H9 (cell line): Measurements from ENCODE around the gene OXCT1. TPM values are rescaled to one million over a fixed set of nuclear protein-coding genes. Genes with fewer than 3 reads are reported as not detected.

Experiments used
- DNase-seq: peaks from one replicate; pipeline ENCODE4 v3.0.0-alpha.2; 2017
- H2AFZ ChIP-seq: one replicate; pipeline ENCODE4 v1.6.1; 2013; ENCODE audit warnings: mild to moderate bottlenecking, low read length, control low read depth, moderate library complexity
- H2AK5ac ChIP-seq: 2 replicates; pipeline ENCODE4 v1.6.1; 2013; ENCODE audit warnings: low read length, control low read depth, mixed read lengths; ENCODE audit not compliant: insufficient read length
- H2BK120ac ChIP-seq: one replicate; pipeline ENCODE4 v1.6.1; 2013; ENCODE audit warnings: low read depth, mild to moderate bottlenecking, low read length, control low read depth, inconsistent platforms; ENCODE audit not compliant: poor library complexity, severe bottlenecking
- H2BK12ac ChIP-seq: 2 replicates; pipeline ENCODE4 v1.6.1; 2013; ENCODE audit warnings: low read length, control low read depth, mixed read lengths, low read depth; ENCODE audit not compliant: insufficient read length
- H2BK15ac ChIP-seq: 2 replicates; pipeline ENCODE4 v1.6.1; 2013; ENCODE audit warnings: low read depth, low read length, control low read depth
- H2BK20ac ChIP-seq: one replicate; pipeline ENCODE4 v1.6.1; 2013; ENCODE audit warnings: low read depth, mild to moderate bottlenecking, low read length, control low read depth, inconsistent platforms; ENCODE audit not compliant: poor library complexity, severe bottlenecking
- H2BK5ac ChIP-seq: 2 replicates; pipeline ENCODE4 v1.6.1; 2013; ENCODE audit warnings: low read length, control low read depth, mixed read lengths; ENCODE audit not compliant: insufficient read length
- H3K14ac ChIP-seq: 2 replicates; pipeline ENCODE4 v1.6.1; 2013; ENCODE audit warnings: low read length, control low read depth; ENCODE audit not compliant: insufficient read depth
- H3K18ac ChIP-seq: 2 replicates; pipeline ENCODE4 v1.6.1; 2013; ENCODE audit warnings: low read depth, mild to moderate bottlenecking, mixed read lengths, low read length, control low read depth; ENCODE audit not compliant: insufficient read length
- H3K23ac ChIP-seq: 2 replicates; pipeline ENCODE4 v1.6.1; 2013; ENCODE audit warnings: low read length, control low read depth, mixed read lengths, low read depth; ENCODE audit not compliant: insufficient read length
- H3K23me2 ChIP-seq: 2 replicates; pipeline ENCODE4 v1.6.1; 2013; ENCODE audit warnings: low read depth, mild to moderate bottlenecking, mixed read lengths, low read length, control low read depth; ENCODE audit not compliant: insufficient read length, poor library complexity, severe bottlenecking
- H3K27ac ChIP-seq: 2 replicates; pipeline ENCODE4 v1.5.1; 2013; ENCODE audit warnings: low read length, control low read depth, mixed read lengths, low read depth; ENCODE audit not compliant: insufficient read length
- H3K27me3 ChIP-seq: 2 replicates; pipeline ENCODE4 v1.6.1; 2013; ENCODE audit warnings: low read length, control low read depth, inconsistent platforms; ENCODE audit not compliant: insufficient read depth
- H3K4ac ChIP-seq: 2 replicates; pipeline ENCODE4 v1.6.1; 2013; ENCODE audit warnings: low read depth, mild to moderate bottlenecking, control low read depth, inconsistent platforms, low read length, moderate library complexity
- H3K4me1 ChIP-seq: 2 replicates; pipeline ENCODE4 v1.6.1; 2013; ENCODE audit warnings: low read length, control low read depth, inconsistent platforms; ENCODE audit not compliant: insufficient read depth
- H3K4me2 ChIP-seq: 2 replicates; pipeline ENCODE4 v1.6.1; 2013; ENCODE audit warnings: low read length, control low read depth, mixed read lengths; ENCODE audit not compliant: insufficient read length, insufficient read depth
- H3K56ac ChIP-seq: 2 replicates; pipeline ENCODE4 v1.6.1; 2013; ENCODE audit warnings: low read depth, mild to moderate bottlenecking, mixed read lengths, low read length, control low read depth; ENCODE audit not compliant: insufficient read length
- H3K79me1 ChIP-seq: 2 replicates; pipeline ENCODE4 v1.6.1; 2013; ENCODE audit warnings: low read depth, mild to moderate bottlenecking, moderate library complexity, low read length, control low read depth, inconsistent platforms; ENCODE audit not compliant: insufficient read depth, poor library complexity, severe bottlenecking
- H3K79me2 ChIP-seq: 2 replicates; pipeline ENCODE4 v1.6.1; 2013; ENCODE audit warnings: low read length, control low read depth, inconsistent platforms; ENCODE audit not compliant: insufficient read depth
- H3K9ac ChIP-seq: 2 replicates; pipeline ENCODE4 v1.6.1; 2013; ENCODE audit warnings: low read length, control low read depth, mixed read lengths; ENCODE audit not compliant: insufficient read length; ENCODE audit errors: extremely low read depth
- H3K9me3 ChIP-seq: one replicate; pipeline ENCODE4 v1.6.1; 2013; ENCODE audit warnings: low read depth, low read length, inconsistent platforms; ENCODE audit not compliant: control insufficient read depth
- H3T11ph ChIP-seq: one replicate; pipeline ENCODE4 v1.6.1; 2013; ENCODE audit warnings: mild to moderate bottlenecking, low read length, control low read depth, inconsistent platforms
- H4K20me1 ChIP-seq: one replicate; pipeline ENCODE4 v1.6.1; 2013; ENCODE audit not compliant: control insufficient read depth, insufficient read length, insufficient read depth
- H4K5ac ChIP-seq: 2 replicates; pipeline ENCODE4 v1.6.1; 2013; ENCODE audit warnings: low read depth, mild to moderate bottlenecking, mixed read lengths, low read length, control low read depth; ENCODE audit not compliant: insufficient read length
- H4K8ac ChIP-seq: replicated peaks from 2 replicates; pipeline ENCODE4 v1.6.1; 2013; ENCODE audit warnings: low read length, control low read depth, mixed read lengths, low read depth; ENCODE audit not compliant: insufficient read length
- H4K91ac ChIP-seq: 2 replicates; pipeline ENCODE4 v1.6.1; 2013; ENCODE audit warnings: low read depth, mild to moderate bottlenecking, moderate library complexity, mixed read lengths, low read length, control low read depth; ENCODE audit not compliant: insufficient read length
- H3K27ac Mint-ChIP-seq, 3 experiments: 2 replicates in 2 of 3; 3 replicates in 1 of 3; pipeline ENCODE4 v1.8.0; 2020 to 2021; ENCODE audit warnings: mixed read lengths in 3 of 3, mild to moderate bottlenecking in 1 of 3, moderate library complexity in 1 of 3
- H3K27me3 Mint-ChIP-seq: 2 replicates; pipeline ENCODE4 v1.8.0; 2021; ENCODE audit warnings: low read depth, mild to moderate bottlenecking, moderate library complexity, mixed read lengths
- H3K36me3 Mint-ChIP-seq, 3 experiments: 2 replicates in 2 of 3; 3 replicates in 1 of 3; pipeline ENCODE4 v1.8.0; 2020 to 2021; ENCODE audit warnings: low read depth in 3 of 3, mixed read lengths in 3 of 3; ENCODE audit not compliant: insufficient read depth in 1 of 3
- H3K4me1 Mint-ChIP-seq, 2 experiments: 2 replicates each; pipeline ENCODE4 v1.8.0; 2020; ENCODE audit warnings: mixed read lengths in 2 of 2
- H3K4me3 Mint-ChIP-seq, 2 experiments: 2 replicates in 1 of 2; 3 replicates in 1 of 2; pipeline ENCODE4 v1.8.0; 2020 to 2021; ENCODE audit warnings: mild to moderate bottlenecking in 2 of 2, mixed read lengths in 2 of 2, moderate library complexity in 1 of 2
- H3K9me3 Mint-ChIP-seq, 2 experiments: 2 replicates in 1 of 2; 3 replicates in 1 of 2; pipeline ENCODE4 v1.8.0; 2020; ENCODE audit warnings: mild to moderate bottlenecking in 2 of 2, mixed read lengths in 2 of 2, moderate library complexity in 1 of 2
- WGBS: extraction: QIAGEN DNeasy Blood & Tissue Kit; methylation state at CpG from one replicate; pipeline ENCODE4 v1.1.7; 2013; ENCODE audit warnings: missing lambda C conversion rate, low lambda C conversion rate, mixed read lengths; ENCODE audit not compliant: insufficient read length; ENCODE audit errors: extremely low coverage; 5-methylcytosine and 5-hydroxymethylcytosine counted together
- total RNA-seq: library from RNA; stranded (reverse); gene quantifications from 2 replicates; pipeline ENCODE4 v1.2.1, GENCODE V29; 2021
- TF ChIP-seq, protein P1 (sequence below): fragments of 200-600 bp; sonication (generic); conservative IDR thresholded peaks from 3 replicates; pipeline ENCODE4 v1.8.0; 2021; ENCODE audit warnings: antibody characterized with exemption, mild to moderate bottlenecking

The OXCT1 gene
- total RNA-seq, 1 experiment from 2014 or later = 25.6 TPM

GRCh38 chr5:41903382-41903891, 33.2 kb upstream of the OXCT1 start:
- no peaks in the 10 kb centered on the region for H3K27me3 ChIP-seq
- peak overlapping the region; percentile 10 for H3K18ac ChIP-seq
- no peak overlapping the region; the same call in 1 of the 2 replicates for H3K14ac ChIP-seq
- H3K27ac ChIP-seq = no peak overlapping the region
- H3K4ac ChIP-seq = no peak overlapping the region
- no peak overlapping the region for H2BK120ac ChIP-seq
- no peak overlapping the region for H3T11ph ChIP-seq
- H2AFZ ChIP-seq = no peak overlapping the region
- no peak overlapping the region for H4K5ac ChIP-seq
- Mint-ChIP-seq H3K36me3 (peaks cover 1 to 18% (median 11%) of the 10 kb centered on the region in 3 experiments; a peak in 6 of 7 replicates), H3K27ac (peak overlapping the region; percentile 20 to 94 (median 89); a peak in 4 of 7 replicates), H3K9me3 (peaks cover 2 to 3% of the 10 kb centered on the region in 2 experiments; a peak in 2 of 5 replicates), H3K4me1 (peaks cover 10 to 11% of the 10 kb centered on the region in 2 experiments), H3K4me3 (peak overlapping the region; percentile 92 to 99), H3K27me3 (peaks cover 7% of the 10 kb centered on the region)
- no peak overlapping the region for H2BK20ac ChIP-seq
- peaks cover 7% of the 10 kb centered on the region for H3K79me1 ChIP-seq
- H2AK5ac ChIP-seq = no peak overlapping the region
- DNase-seq = no peak
- peak overlapping the region; percentile 34 for H3K9ac ChIP-seq
- no CpG with 5 or more reads among the region's 8 CpGs for WGBS
- H3K4me2 ChIP-seq = peak overlapping the region; percentile 49
- H3K56ac ChIP-seq = no peak overlapping the region
- peaks cover 8% of the 10 kb centered on the region; the same call in 1 of the 2 replicates for H3K79me2 ChIP-seq
- H3K9me3 ChIP-seq = no peaks in the 10 kb centered on the region
- H2BK5ac ChIP-seq = no peak overlapping the region
- no peak overlapping the region for H2BK12ac ChIP-seq
- TF ChIP-seq, protein P1, sequence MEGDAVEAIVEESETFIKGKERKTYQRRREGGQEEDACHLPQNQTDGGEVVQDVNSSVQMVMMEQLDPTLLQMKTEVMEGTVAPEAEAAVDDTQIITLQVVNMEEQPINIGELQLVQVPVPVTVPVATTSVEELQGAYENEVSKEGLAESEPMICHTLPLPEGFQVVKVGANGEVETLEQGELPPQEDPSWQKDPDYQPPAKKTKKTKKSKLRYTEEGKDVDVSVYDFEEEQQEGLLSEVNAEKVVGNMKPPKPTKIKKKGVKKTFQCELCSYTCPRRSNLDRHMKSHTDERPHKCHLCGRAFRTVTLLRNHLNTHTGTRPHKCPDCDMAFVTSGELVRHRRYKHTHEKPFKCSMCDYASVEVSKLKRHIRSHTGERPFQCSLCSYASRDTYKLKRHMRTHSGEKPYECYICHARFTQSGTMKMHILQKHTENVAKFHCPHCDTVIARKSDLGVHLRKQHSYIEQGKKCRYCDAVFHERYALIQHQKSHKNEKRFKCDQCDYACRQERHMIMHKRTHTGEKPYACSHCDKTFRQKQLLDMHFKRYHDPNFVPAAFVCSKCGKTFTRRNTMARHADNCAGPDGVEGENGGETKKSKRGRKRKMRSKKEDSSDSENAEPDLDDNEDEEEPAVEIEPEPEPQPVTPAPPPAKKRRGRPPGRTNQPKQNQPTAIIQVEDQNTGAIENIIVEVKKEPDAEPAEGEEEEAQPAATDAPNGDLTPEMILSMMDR = no peak
- H4K20me1 ChIP-seq = no peaks in the 10 kb centered on the region
- peaks cover 8% of the 10 kb centered on the region for H3K23me2 ChIP-seq
- H4K91ac ChIP-seq = no peak overlapping the region
- H3K23ac ChIP-seq = no peak overlapping the region
- H2BK15ac ChIP-seq = no peak overlapping the region
- no peak overlapping the region for H4K8ac ChIP-seq
- H3K4me1 ChIP-seq = no peaks in the 10 kb centered on the region
